Kidney glomerular epithelial cell (primary cell): Measurements from ENCODE around the gene SLC35D2.

ENCODE experiments used
- DNase-seq: peaks from one replicate; lab custom pipeline; 2025; lab: John Stamatoyannopoulos, UW

The SLC35D2 gene

GRCh38 chr9:96383165-96383942 lies at the start of gene SLC35D2:
TSS of gene SLC35D2 (minus strand) at chr9:96383711. CDS start at chr9:96383634, 77 bp downstream.
- DNase-seq = peak; percentile 18

GRCh38 chr9:96430377-96430776 lies 46.9 kb upstream of the SLC35D2 start:
- DNase-seq = no peak

- no peak for DNase-seq
Measured at GRCh38 chr9:96429732-96430131, 46.2 kb upstream of the SLC35D2 start.

- DNase-seq = no peak
Measured at GRCh38 chr9:96425500-96426169, 42.1 kb upstream of the SLC35D2 start.

GRCh38 chr9:96423985-96424336 lies 40.5 kb upstream of the SLC35D2 start:
- DNase-seq = no peak

GRCh38 chr9:96423322-96423984 lies 39.9 kb upstream of the SLC35D2 start:
- no peak for DNase-seq

GRCh38 chr9:96420468-96421219 lies 37.1 kb upstream of the SLC35D2 start:
- DNase-seq = peak; percentile 99

GRCh38 chr9:96419691-96419969 lies 36.1 kb upstream of the SLC35D2 start:
- no peak for DNase-seq

GRCh38 chr9:96418920-96419690 lies 35.6 kb upstream of the SLC35D2 start:
- DNase-seq = peak; percentile 62

- DNase-seq = peak; percentile 92
Measured at GRCh38 chr9:96418083-96418919, 34.8 kb upstream of the SLC35D2 start, which contains the start of gene ZNF367. TSS of gene ZNF367 (minus strand) at chr9:96418370. CDS start at chr9:96418032, 338 bp downstream.

GRCh38 chr9:96417661-96418082 lies 34.2 kb upstream of the SLC35D2 start:
- no peak for DNase-seq

- DNase-seq = peak; percentile 81
Measured at GRCh38 chr9:96417051-96417586, 33.6 kb upstream of the SLC35D2 start.

- DNase-seq = no peak
Measured at GRCh38 chr9:96413302-96414221, 30.1 kb upstream of the SLC35D2 start.

- DNase-seq = no peak
Measured at GRCh38 chr9:96412174-96412913, 28.8 kb upstream of the SLC35D2 start.

GRCh38 chr9:96411129-96411838 lies 27.8 kb upstream of the SLC35D2 start:
- no peak for DNase-seq

GRCh38 chr9:96408409-96409280 lies 25.1 kb upstream of the SLC35D2 start:
- no peak for DNase-seq
